Activated effector memory CD4-positive, alpha-beta T cell treated with Interleukin-2 at 50 U/mL for 16 hours (primary cell): ENCODE results near the gene BMF.
"Not testable (repeated sequence)": the region's sequence is repeated elsewhere in the genome, so short reads cannot be mapped to it uniquely, and the experiment has no call there.

Experiments used
- DNase-seq: peaks from one replicate; pipeline ENCODE4 v3.0.0-alpha.2; 2020

The BMF gene

GRCh38 chr15:40108855-40109735 is at the start of gene BMF:
TSS of gene BMF (minus strand) at chr15:40108879. CDS start at chr15:40106086, 2,793 bp downstream.
- peak; percentile 94 for DNase-seq

GRCh38 chr15:40157778-40158447 is 49.2 kb upstream of the BMF start:
- no peak for DNase-seq

- no peak for DNase-seq
These were observed 46.7 kb upstream of the BMF start for GRCh38 chr15:40155270-40155910.

GRCh38 chr15:40154821-40155220 is 46.1 kb upstream of the BMF start:
- not testable (repeated sequence) for DNase-seq

GRCh38 chr15:40151991-40152390 is 43.3 kb upstream of the BMF start:
- no peak for DNase-seq

GRCh38 chr15:40151499-40151898 is 42.8 kb upstream of the BMF start:
- no peak for DNase-seq

GRCh38 chr15:40150163-40150925 is 41.7 kb upstream of the BMF start:
- DNase-seq: no peak

- no peak for DNase-seq
These were observed 40.7 kb upstream of the BMF start for GRCh38 chr15:40149339-40149738.

- DNase-seq: no peak
These were observed 37.4 kb upstream of the BMF start for GRCh38 chr15:40146037-40146436.

- DNase-seq: no peak
These were observed 33.7 kb upstream of the BMF start for GRCh38 chr15:40142428-40142827.

GRCh38 chr15:40138201-40138570 is 29.5 kb upstream of the BMF start:
- not testable (repeated sequence) for DNase-seq

GRCh38 chr15:40137303-40138200 is 28.9 kb upstream of the BMF start:
- no peak for DNase-seq

GRCh38 chr15:40136470-40137302 is 28.0 kb upstream of the BMF start:
- DNase-seq: no peak

- not testable (repeated sequence) for DNase-seq
These were observed 27.3 kb upstream of the BMF start for GRCh38 chr15:40135846-40136450.

GRCh38 chr15:40134885-40135284 is 26.2 kb upstream of the BMF start:
- DNase-seq: no peak

- DNase-seq: no peak
These were observed 24.9 kb upstream of the BMF start for GRCh38 chr15:40133544-40133943.

- DNase-seq: no peak
These were observed 22.3 kb upstream of the BMF start for GRCh38 chr15:40130799-40131502.

GRCh38 chr15:40130118-40130517 is 21.4 kb upstream of the BMF start:
- DNase-seq: no peak

GRCh38 chr15:40128766-40129660 is 20.3 kb upstream of the BMF start:
- no peak for DNase-seq
